Epithelial cell of proximal tubule (primary cell): ENCODE measurements around the gene DDX23. TPM values are rescaled to one million over a fixed set of nuclear protein-coding genes. Genes with fewer than 3 reads are reported as not detected.

Experiments
- DNase-seq: peaks from one replicate; pipeline ENCODE4 v3.0.0-alpha.2; 2011; ENCODE audit warnings: low read depth
- H3K4me3 ChIP-seq: 2 replicates; pipeline ENCODE4 v1.5.1; 2011; ENCODE audit warnings: low read depth, mild to moderate bottlenecking, low read length
- CTCF ChIP-seq: conservative IDR thresholded peaks from 2 replicates; pipeline ENCODE4 v1.5.1; 2012; ENCODE audit warnings: low read depth, mild to moderate bottlenecking, low read length
- total RNA-seq: library from RNA; depleted of rRNA; stranded (reverse); fragments of >200 nt; gene quantifications from 2 replicates; pipeline ENCODE4 v1.2.3, GENCODE V29; 2015

DDX23 gene
- total RNA-seq, 1 donor from 2014 or later: 84.0 TPM

- peak overlapping the region; percentile 86 for H3K4me3 ChIP-seq
- TF ChIP-seq CTCF: no peak
- no peak for DNase-seq
Observed at GRCh38 chr12:48815126-48816110, 36.5 kb downstream of the DDX23 start.

- TF ChIP-seq CTCF: peak; percentile 97
- no peak for DNase-seq
- peak overlapping the region; percentile 86 for H3K4me3 ChIP-seq
Observed at GRCh38 chr12:48814262-48815125, 37.5 kb downstream of the DDX23 start.

GRCh38 chr12:48813465-48814261 is 38.3 kb downstream of the DDX23 start:
- no peak for TF ChIP-seq CTCF
- peak overlapping the region; percentile 86 for H3K4me3 ChIP-seq
- DNase-seq: no peak

GRCh38 chr12:48812389-48812788 is 39.6 kb downstream of the DDX23 start:
- DNase-seq: no peak
- TF ChIP-seq CTCF: no peak
- H3K4me3 ChIP-seq: no peak overlapping the region

GRCh38 chr12:48811437-48812090 is 40.4 kb downstream of the DDX23 start:
- TF ChIP-seq CTCF: no peak
- no peak for DNase-seq
- H3K4me3 ChIP-seq: no peak overlapping the region

GRCh38 chr12:48810903-48811431 is 41.0 kb downstream of the DDX23 start:
- DNase-seq: no peak
- no peak overlapping the region for H3K4me3 ChIP-seq
- TF ChIP-seq CTCF: no peak
